ENCODE data around the gene SLC6A19.

DNA sequence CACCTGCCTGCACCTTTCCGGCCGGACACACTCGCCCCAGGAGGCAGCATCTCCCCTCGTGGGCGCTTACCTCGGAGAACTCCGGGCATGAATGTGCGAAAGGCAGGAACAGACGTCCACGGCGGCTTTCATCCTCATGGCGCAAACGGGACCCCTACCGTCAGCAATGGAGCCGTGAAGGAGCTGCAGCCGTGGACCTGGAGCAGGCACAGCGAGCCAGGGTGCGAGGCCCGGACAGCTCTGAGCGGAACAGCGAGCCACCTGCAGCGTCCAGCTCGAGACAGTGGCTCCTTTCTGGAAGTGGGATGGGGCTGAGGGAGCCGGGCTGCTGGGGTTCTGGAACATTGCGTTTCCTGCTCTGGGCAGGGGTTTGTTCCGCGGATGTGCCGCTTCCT, 7.8 kb upstream of the SLC6A19 start:
- no peak for TF ChIP-seq CTCF (IDR thresholded peaks at IDR 0.05)
- TF ChIP-seq POLR2A (IDR thresholded peaks at IDR 0.05): no peak

All from adrenal gland (tissue), 5 donors.